Ovary (tissue), 9 donors: ENCODE results near the gene IL17REL. TPM values are rescaled to one million over a fixed set of nuclear protein-coding genes. Genes with fewer than 3 reads are reported as not detected.

Experiments used
- DNase-seq, 5 donors: peaks; one replicate each; pipeline ENCODE4 v3.0.0-alpha.2; 2019 to 2020
- H3K27ac ChIP-seq, 2 donors: fragments of 200-600 bp; one replicate each; pipeline versions ENCODE4 v1.5.1 to v1.8.0; 2019 to 2022
- H3K27me3 ChIP-seq: fragments of 200-600 bp; one replicate; pipeline ENCODE4 v1.8.0; 2022
- H3K36me3 ChIP-seq: fragments of 200-600 bp; sonication (generic); one replicate; pipeline ENCODE4 v1.5.1; 2019
- H3K4me1 ChIP-seq: one replicate; pipeline ENCODE4 v1.8.1; 2013; ENCODE audit warnings: mild to moderate bottlenecking, moderate library complexity; ENCODE audit not compliant: insufficient read depth
- H3K4me3 ChIP-seq: fragments of 200-600 bp; sonication (generic); one replicate; pipeline ENCODE4 v1.5.1; 2017
- H3K9me3 ChIP-seq, 2 donors: fragments of 200-600 bp in 1 of 2; sonication (generic) in 1 of 2; one replicate each; pipeline versions ENCODE4 v1.5.1 to v1.8.1; 2013 to 2019; ENCODE audit warnings: mild to moderate bottlenecking in 1 of 2, moderate library complexity in 1 of 2
- CTCF ChIP-seq, 3 donors: fragments of 450-650 bp in 2 of 3; fragments of 200-600 bp in 1 of 3; IDR thresholded peaks; one replicate each; pipeline versions ENCODE4 v1.5.1 to v1.8.0; 2016 to 2022; ENCODE audit warnings: antibody characterized with exemption in 3 of 3, mild to moderate bottlenecking in 1 of 3
- EP300 ChIP-seq: sonication (generic); formaldehyde crosslinking; IDR thresholded peaks from one replicate; pipeline ENCODE4 v1.6.1; 2017; ENCODE audit warnings: antibody characterized with exemption
- POLR2A ChIP-seq: fragments of 450-650 bp; IDR thresholded peaks from one replicate; pipeline ENCODE4 v1.6.1; 2017; ENCODE audit warnings: antibody characterized with exemption, mild to moderate bottlenecking, moderate library complexity
- WGBS, 3 donors: extraction: QIAGEN DNeasy Blood & Tissue Kit in 1 of 3; methylation state at CpG; one replicate each; pipeline versions ENCODE4 v1.1.5 to v1.1.7; 2013 to 2017; 5-methylcytosine and 5-hydroxymethylcytosine counted together
- intact Hi-C, 4 donors: fragments of 100-400 bp; cut with DNase I; formaldehyde crosslinking; loops; one replicate each; pipeline versions ENCODE4 v1.11.0 to v1.15.1; 2022 to 2023
- polyA plus RNA-seq, 2 donors: library from polyadenylated mRNA; stranded (reverse); fragments of 200-250 nt in 1 of 2; fragments of 350-450 nt in 1 of 2; fragmentation: Illumina TruSeq in 1 of 2; extraction: RNeasy Lipid Tissue Mini Kit (QIAGEN cat#74804) in 1 of 2; gene quantifications; one replicate each; pipeline ENCODE4 v1.2.3, GENCODE V29; 2013 to 2014
- total RNA-seq, 7 donors: library from RNA; depleted of rRNA in 2 of 7; stranded (reverse); fragments of >200 nt in 2 of 7; fragmentation: NEBNext Ultra II Directional in 3 of 7; extraction: Animal tissue kit (Norgen Biotek cat#: 25700) in 3 of 7; gene quantifications; one replicate each; pipeline versions ENCODE4 v1.1.0 to v1.2.4, GENCODE V29; 2016 to 2023
- donor health status: DM: no; HTN: no; CAD: no; lungs with moderate emphysema.
- donor health status: DM: no; HTN: no; CAD: no.
- donor health status: Bipolar disorder and iron deficiency.
- donor health status: DM: yes; HTN: yes; CAD: no.
- donor health status: DM: no; HTN: no; CAD: no.
- donor health status: DM: yes; HTN: yes; CAD: no.

The IL17REL gene
- total and polyA plus RNA-seq, 9 donors = 0.05 to 0.18 (median 0.10) TPM; not detected in 5

- H3K27me3 ChIP-seq = peaks cover 4% of the 10 kb centered on the region
- H3K9me3 ChIP-seq = no peaks in the 10 kb centered on the region
- H3K27ac ChIP-seq = no peak overlapping the region
- H3K36me3 ChIP-seq = no peaks in the 10 kb centered on the region
- TF ChIP-seq EP300 (no peak), POLR2A (no peak), CTCF (IDR thresholded peaks at IDR 0.05) (no peak)
- peak in 3 of 5 donors; percentile 18 to 25 (median 19) for DNase-seq
- H3K4me1 ChIP-seq = peaks cover 2% of the 10 kb centered on the region
- 32 to 37% (median 37%) methylated on average over 23 to 30 of the region's 30 CpGs for WGBS, 3 donors
- H3K4me3 ChIP-seq = no peak overlapping the region
- intact Hi-C loops = no loop called here
Measured at GRCh38 chr22:50015451-50016307, 3.1 kb upstream of the IL17REL start.

DNA sequence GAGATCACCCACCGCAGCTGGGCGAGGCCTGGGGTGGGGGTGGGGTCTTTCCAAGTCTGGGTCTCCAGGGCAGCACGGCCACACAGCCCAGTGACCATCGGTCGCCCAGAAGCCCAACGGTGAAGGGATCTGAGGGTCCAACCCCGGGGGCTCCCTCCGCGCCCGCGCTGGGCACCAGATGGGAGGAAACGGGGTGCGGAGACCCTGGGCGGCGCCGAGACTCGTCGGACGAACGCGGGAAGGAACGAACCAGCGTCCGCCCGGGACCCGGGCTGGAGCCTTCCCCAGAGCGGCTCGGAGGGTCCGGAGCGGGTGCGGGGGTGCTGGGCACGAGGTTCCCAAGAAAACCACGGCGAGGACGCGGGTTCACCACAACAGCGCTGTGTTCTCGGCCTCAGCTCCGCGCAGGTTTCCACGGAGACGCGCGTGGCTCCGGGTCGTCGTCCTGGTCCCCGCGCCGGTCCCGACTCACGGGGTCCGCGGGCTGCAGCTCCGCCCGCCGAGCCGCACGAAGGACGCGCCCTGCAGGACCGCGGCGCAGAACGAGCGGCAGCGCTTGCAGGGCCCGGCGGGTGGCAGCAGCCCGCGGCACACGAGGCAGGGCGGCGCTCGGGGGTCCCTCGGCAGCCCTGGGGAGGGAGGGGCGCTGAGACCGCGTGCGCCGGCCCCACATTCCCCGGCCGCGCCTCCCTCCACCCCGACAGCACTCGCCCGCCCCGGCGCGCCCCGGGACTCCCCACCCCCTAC is 2.3 kb upstream of the IL17REL start:
- TF ChIP-seq CTCF (IDR thresholded peaks at IDR 0.05) = no peak
- 1 to 2% (median 1%) methylated on average over 37 to 90 of the region's 91 CpGs for WGBS, 3 donors
- H3K36me3 ChIP-seq = no peaks in the 10 kb centered on the region
- H3K27me3 ChIP-seq = peaks cover 4% of the 10 kb centered on the region
- H3K4me1 ChIP-seq = peaks cover 2% of the 10 kb centered on the region
- intact Hi-C loops = no loop called here
- DNase-seq = peak in 1 of 5 donors; percentile 23
- no peaks in the 10 kb centered on the region for H3K9me3 ChIP-seq
- no peak overlapping the region for H3K27ac ChIP-seq
- no peak overlapping the region for H3K4me3 ChIP-seq

- Histone ChIP-seq H3K4me1 (peaks cover 2% of the 10 kb centered on the region), H3K27me3 (peaks cover 4% of the 10 kb centered on the region), H3K36me3 (no peaks in the 10 kb centered on the region), H3K27ac (no peak overlapping the region), H3K9me3 (no peaks in the 10 kb centered on the region), H3K4me3 (no peak overlapping the region)
- intact Hi-C loops = no loop called here
- TF ChIP-seq POLR2A = no peak
- TF ChIP-seq EP300 = no peak
- no peak for TF ChIP-seq CTCF (IDR thresholded peaks at IDR 0.05)
- WGBS, 3 donors = 52 to 59% (median 57%) methylated on average over 16 of the region's 16 CpGs
- peak in 1 of 5 donors; percentile 13 for DNase-seq
Measured at GRCh38 chr22:50014053-50014501, 1.5 kb upstream of the IL17REL start.

- Histone ChIP-seq H3K27ac (no peak overlapping the region), H3K9me3 (no peaks in the 10 kb centered on the region), H3K4me3 (no peak overlapping the region), H3K27me3 (peaks cover 4% of the 10 kb centered on the region), H3K4me1 (peaks cover 2% of the 10 kb centered on the region), H3K36me3 (no peaks in the 10 kb centered on the region)
- 43 to 55% (median 52%) methylated on average over 18 of the region's 18 CpGs for WGBS, 3 donors
- TF ChIP-seq EP300 (no peak), CTCF (IDR thresholded peaks at IDR 0.05) (no peak), POLR2A (no peak)
- intact Hi-C loops = no loop called here
- peak in 2 of 5 donors; percentile 15 to 17 for DNase-seq
Measured at GRCh38 chr22:50011447-50012210, 936 bp downstream of the IL17REL start.
